ENCODE data around the gene CBARP. TPM values are rescaled to one million over a fixed set of nuclear protein-coding genes. Genes with fewer than 3 reads are reported as not detected.

Gene CBARP
- total and polyA plus RNA-seq, 2 of the 13 experiments (the other 11 are each of a cell fraction or from before 2014, with no cell fraction given) = 1.2 to 1.4 TPM

DNA sequence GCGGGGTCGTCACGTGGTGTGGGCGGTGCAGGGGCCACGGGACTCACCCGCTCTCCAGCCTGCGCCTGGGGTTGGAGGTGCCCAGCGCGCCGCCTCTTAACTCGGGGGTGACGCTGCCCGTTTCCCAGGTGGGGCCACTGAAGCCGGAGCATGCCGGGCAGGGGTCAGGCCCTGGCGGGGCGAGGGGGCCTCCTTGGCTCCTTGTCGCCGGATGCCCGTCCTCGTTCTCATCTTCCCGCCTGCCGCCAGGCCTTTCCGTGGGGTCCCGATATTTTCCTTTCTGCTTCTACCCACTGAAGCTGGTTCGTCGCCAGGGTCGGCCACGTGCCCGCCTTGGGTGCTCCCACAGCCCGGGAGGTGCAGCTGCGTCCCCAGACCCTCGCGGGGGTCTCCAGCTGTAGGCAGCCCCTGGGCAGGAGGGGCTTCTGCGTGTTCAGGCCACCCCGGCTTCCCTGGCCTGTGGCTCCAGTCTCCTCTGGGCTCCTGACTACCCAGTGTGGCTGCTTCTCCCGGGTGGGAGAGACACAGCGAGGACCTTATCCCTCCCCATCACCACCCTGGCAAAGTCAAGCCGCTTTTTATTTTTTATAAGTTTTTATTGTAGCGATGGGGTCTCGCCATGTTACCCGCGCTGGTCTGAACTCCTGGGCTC, 38.3 kb upstream of the CBARP start (continued):
- TF ChIP-seq, protein P1, sequence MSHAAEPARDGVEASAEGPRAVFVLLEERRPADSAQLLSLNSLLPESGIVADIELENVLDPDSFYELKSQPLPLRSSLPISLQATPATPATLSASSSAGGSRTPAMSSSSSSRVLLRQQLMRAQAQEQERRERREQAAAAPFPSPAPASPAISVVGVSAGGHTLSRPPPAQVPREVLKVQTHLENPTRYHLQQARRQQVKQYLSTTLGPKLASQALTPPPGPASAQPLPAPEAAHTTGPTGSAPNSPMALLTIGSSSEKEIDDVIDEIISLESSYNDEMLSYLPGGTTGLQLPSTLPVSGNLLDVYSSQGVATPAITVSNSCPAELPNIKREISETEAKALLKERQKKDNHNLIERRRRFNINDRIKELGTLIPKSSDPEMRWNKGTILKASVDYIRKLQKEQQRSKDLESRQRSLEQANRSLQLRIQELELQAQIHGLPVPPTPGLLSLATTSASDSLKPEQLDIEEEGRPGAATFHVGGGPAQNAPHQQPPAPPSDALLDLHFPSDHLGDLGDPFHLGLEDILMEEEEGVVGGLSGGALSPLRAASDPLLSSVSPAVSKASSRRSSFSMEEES (CRISPR knock-in tag; IDR thresholded peaks at IDR 0.05) = 0 out of 2 replicates have a peak, but pooled peaks have one; percentile 4
- TF ChIP-seq ZNF12 (CRISPR knock-in tag; IDR thresholded peaks at IDR 0.05) = no peak
- no peak for TF ChIP-seq RAD21 (CRISPR knock-in tag; IDR thresholded peaks at IDR 0.05)
- TF ChIP-seq, protein P2, sequence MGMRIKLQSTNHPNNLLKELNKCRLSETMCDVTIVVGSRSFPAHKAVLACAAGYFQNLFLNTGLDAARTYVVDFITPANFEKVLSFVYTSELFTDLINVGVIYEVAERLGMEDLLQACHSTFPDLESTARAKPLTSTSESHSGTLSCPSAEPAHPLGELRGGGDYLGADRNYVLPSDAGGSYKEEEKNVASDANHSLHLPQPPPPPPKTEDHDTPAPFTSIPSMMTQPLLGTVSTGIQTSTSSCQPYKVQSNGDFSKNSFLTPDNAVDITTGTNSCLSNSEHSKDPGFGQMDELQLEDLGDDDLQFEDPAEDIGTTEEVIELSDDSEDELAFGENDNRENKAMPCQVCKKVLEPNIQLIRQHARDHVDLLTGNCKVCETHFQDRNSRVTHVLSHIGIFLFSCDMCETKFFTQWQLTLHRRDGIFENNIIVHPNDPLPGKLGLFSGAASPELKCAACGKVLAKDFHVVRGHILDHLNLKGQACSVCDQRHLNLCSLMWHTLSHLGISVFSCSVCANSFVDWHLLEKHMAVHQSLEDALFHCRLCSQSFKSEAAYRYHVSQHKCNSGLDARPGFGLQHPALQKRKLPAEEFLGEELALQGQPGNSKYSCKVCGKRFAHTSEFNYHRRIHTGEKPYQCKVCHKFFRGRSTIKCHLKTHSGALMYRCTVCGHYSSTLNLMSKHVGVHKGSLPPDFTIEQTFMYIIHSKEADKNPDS (CRISPR knock-in tag; IDR thresholded peaks at IDR 0.05) = no peak
- TF ChIP-seq ZNF331 (CRISPR knock-in tag; IDR thresholded peaks at IDR 0.05) = peak; percentile 6; the same call in 1 of the 2 replicates
- 0 out of 2 replicates have a peak, but pooled peaks have one; percentile 59 for TF ChIP-seq TARDBP (CRISPR knock-in tag; IDR thresholded peaks at IDR 0.05)
- peak; percentile 86; the same call in 1 of the 2 replicates for TF ChIP-seq SP5 (CRISPR knock-in tag; IDR thresholded peaks at IDR 0.05; ENCODE audit: borderline replicate concordance, low read depth)
- TF ChIP-seq SIN3B (IDR thresholded peaks at IDR 0.05; ENCODE audit: low read length) = no peak
- TF ChIP-seq U2AF1 (optimal IDR thresholded peaks at IDR 0.05; ENCODE audit: low read depth, low read length) = no peak
- no peak for TF ChIP-seq NCOA1 (CRISPR knock-in tag; IDR thresholded peaks at IDR 0.05)
- no peak for TF ChIP-seq ZNF792 (CRISPR knock-in tag; IDR thresholded peaks at IDR 0.05)
- TF ChIP-seq ZNF563 (CRISPR knock-in tag; IDR thresholded peaks at IDR 0.05) = 0 out of 2 replicates have a peak, but pooled peaks have one; percentile 35
- TF ChIP-seq, protein P3, sequence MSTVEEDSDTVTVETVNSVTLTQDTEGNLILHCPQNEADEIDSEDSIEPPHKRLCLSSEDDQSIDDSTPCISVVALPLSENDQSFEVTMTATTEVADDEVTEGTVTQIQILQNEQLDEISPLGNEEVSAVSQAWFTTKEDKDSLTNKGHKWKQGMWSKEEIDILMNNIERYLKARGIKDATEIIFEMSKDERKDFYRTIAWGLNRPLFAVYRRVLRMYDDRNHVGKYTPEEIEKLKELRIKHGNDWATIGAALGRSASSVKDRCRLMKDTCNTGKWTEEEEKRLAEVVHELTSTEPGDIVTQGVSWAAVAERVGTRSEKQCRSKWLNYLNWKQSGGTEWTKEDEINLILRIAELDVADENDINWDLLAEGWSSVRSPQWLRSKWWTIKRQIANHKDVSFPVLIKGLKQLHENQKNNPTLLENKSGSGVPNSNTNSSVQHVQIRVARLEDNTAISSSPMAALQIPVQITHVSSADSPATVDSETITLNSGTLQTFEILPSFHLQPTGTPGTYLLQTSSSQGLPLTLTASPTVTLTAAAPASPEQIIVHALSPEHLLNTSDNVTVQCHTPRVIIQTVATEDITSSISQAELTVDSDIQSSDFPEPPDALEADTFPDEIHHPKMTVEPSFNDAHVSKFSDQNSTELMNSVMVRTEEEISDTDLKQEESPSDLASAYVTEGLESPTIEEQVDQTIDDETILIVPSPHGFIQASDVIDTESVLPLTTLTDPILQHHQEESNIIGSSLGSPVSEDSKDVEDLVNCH (CRISPR knock-in tag; IDR thresholded peaks at IDR 0.05) = 0 out of 2 replicates have a peak, but pooled peaks have one; percentile 51
- TF ChIP-seq ZNF101 (CRISPR knock-in tag; IDR thresholded peaks at IDR 0.05; ENCODE audit: borderline replicate concordance, low read depth) = no peak
- TF ChIP-seq, protein P4, sequence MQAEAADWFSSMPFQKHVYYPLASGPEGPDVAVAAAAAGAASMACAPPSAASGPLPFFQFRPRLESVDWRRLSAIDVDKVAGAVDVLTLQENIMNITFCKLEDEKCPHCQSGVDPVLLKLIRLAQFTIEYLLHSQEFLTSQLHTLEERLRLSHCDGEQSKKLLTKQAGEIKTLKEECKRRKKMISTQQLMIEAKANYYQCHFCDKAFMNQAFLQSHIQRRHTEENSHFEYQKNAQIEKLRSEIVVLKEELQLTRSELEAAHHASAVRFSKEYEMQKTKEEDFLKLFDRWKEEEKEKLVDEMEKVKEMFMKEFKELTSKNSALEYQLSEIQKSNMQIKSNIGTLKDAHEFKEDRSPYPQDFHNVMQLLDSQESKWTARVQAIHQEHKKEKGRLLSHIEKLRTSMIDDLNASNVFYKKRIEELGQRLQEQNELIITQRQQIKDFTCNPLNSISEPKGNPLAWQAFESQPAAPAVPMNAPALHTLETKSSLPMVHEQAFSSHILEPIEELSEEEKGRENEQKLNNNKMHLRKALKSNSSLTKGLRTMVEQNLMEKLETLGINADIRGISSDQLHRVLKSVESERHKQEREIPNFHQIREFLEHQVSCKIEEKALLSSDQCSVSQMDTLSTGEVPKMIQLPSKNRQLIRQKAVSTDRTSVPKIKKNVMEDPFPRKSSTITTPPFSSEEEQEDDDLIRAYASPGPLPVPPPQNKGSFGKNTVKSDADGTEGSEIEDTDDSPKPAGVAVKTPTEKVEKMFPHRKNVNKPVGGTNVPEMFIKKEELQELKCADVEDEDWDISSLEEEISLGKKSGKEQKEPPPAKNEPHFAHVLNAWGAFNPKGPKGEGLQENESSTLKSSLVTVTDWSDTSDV (CRISPR knock-in tag; IDR thresholded peaks at IDR 0.05) = no peak
- TF ChIP-seq ZNF564 (CRISPR knock-in tag; IDR thresholded peaks at IDR 0.05) = 0 out of 2 replicates have a peak, but pooled peaks have one; percentile 38
- TF ChIP-seq ZFP36L1 (CRISPR knock-in tag; IDR thresholded peaks at IDR 0.05) = no peak
- TF ChIP-seq, protein P5, sequence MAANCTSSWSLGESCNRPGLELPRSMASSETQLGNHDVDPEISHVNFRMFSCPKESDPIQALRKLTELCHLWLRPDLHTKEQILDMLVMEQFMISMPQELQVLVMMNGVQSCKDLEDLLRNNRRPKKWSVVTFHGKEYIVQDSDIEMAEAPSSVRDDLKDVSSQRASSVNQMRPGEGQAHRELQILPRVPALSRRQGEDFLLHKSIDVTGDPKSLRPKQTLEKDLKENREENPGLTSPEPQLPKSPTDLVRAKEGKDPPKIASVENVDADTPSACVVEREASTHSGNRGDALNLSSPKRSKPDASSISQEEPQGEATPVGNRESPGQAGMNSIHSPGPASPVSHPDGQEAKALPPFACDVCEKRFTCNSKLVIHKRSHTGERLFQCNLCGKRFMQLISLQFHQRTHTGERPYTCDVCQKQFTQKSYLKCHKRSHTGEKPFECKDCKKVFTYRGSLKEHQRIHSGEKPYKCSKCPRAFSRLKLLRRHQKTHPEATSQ (CRISPR knock-in tag; IDR thresholded peaks at IDR 0.05; ENCODE audit: borderline replicate concordance) = 0 out of 2 replicates have a peak, but pooled peaks have one; percentile 39
